Left lung (tissue), 10 donors: ENCODE results near the gene ZNF646. TPM values are rescaled to one million over a fixed set of nuclear protein-coding genes. Genes with fewer than 3 reads are reported as not detected.
"Not testable (repeated sequence)": the region's sequence is repeated elsewhere in the genome, so short reads cannot be mapped to it uniquely, and the experiment has no call there.

Experiments
- ATAC-seq: fragments of 200-7000 bp; cut with Tn5 transposase; one replicate; pipeline ENCODE4 v1.9.1; 2020; ENCODE audit warnings: moderate library complexity
- DNase-seq, 4 donors: peaks; one replicate each; pipeline ENCODE4 v3.0.0-alpha.2; 2013 to 2020
- H3K27ac ChIP-seq, 2 donors: fragments of 200-600 bp; sonication (generic) in 1 of 2; one replicate each; pipeline versions ENCODE4 v1.5.0 to v1.8.0; 2020 to 2021
- H3K27me3 ChIP-seq, 2 donors: fragments of 200-600 bp; sonication (generic) in 1 of 2; one replicate each; pipeline versions ENCODE4 v1.5.0 to v1.8.0; 2020 to 2021
- H3K36me3 ChIP-seq, 2 donors: fragments of 200-600 bp; sonication (generic) in 1 of 2; one replicate each; pipeline versions ENCODE4 v1.5.0 to v1.8.0; 2020 to 2021
- H3K4me1 ChIP-seq, 2 donors: fragments of 200-600 bp; one replicate each; pipeline ENCODE4 v1.8.0; 2021
- H3K4me3 ChIP-seq, 2 donors: fragments of 200-600 bp; sonication (generic) in 1 of 2; one replicate each; pipeline versions ENCODE4 v1.5.0 to v1.8.0; 2020 to 2021; ENCODE audit warnings: mild to moderate bottlenecking in 1 of 2
- H3K9me3 ChIP-seq, 2 donors: fragments of 200-600 bp; sonication (generic) in 1 of 2; one replicate each; pipeline versions ENCODE4 v1.5.0 to v1.8.0; 2020 to 2021
- CTCF ChIP-seq, 2 donors: fragments of 200-600 bp; sonication (generic) in 1 of 2; IDR thresholded peaks; one replicate each; pipeline versions ENCODE4 v1.5.0 to v1.8.0; 2021; ENCODE audit warnings: antibody characterized with exemption in 2 of 2
- intact Hi-C, 2 donors: fragments of 100-400 bp; cut with DNase I; formaldehyde crosslinking; loops; one replicate each; pipeline versions ENCODE4 v1.11.2 to v1.14.2; 2022
- polyA plus RNA-seq, 6 donors: library from polyadenylated mRNA; unstranded; fragments of 120-200 nt; gene quantifications; one replicate each; pipeline ENCODE4 v1.2.1, GENCODE V29; 2013; ENCODE audit not compliant: insufficient read length in 6 of 6
- total RNA-seq, 2 donors: library from RNA; stranded (reverse); fragmentation: NEBNext Ultra II Directional; extraction: Animal tissue kit (Norgen Biotek cat#: 25700); gene quantifications; one replicate each; pipeline ENCODE4 v1.2.1, GENCODE V29; 2021
- donor health status: DM: no; HTN: yes; CAD: no.
- donor health status: DM: no; HTN: no; CAD: no.

Gene ZNF646
- total and polyA plus RNA-seq, 8 donors, result 11.3 to 18.1 (median 13.9) TPM

- Histone ChIP-seq H3K27me3 (no peaks in the 10 kb centered on the region), H3K36me3 (no peaks in the 10 kb centered on the region), H3K4me1 (peaks cover 0 to 11% of the 10 kb centered on the region in 2 donors), H3K4me3 (no peak overlapping the region), H3K27ac (no peak overlapping the region), H3K9me3 (no peaks in the 10 kb centered on the region)
- ATAC-seq, result no peak
- intact Hi-C loops, result no loop called here
- no peak for DNase-seq
- TF ChIP-seq CTCF (IDR thresholded peaks at IDR 0.05), result no peak
These were observed 25.8 kb downstream of the ZNF646 start for GRCh38 chr16:31099860-31100638.

GRCh38 chr16:31100876-31101641 lies 26.8 kb downstream of the ZNF646 start:
- not testable (repeated sequence) for H3K4me3 ChIP-seq

GRCh38 chr16:31105677-31106213 lies 31.5 kb downstream of the ZNF646 start:
- no peaks in the 10 kb centered on the region for H3K27me3 ChIP-seq
- peaks cover 0 to 14% of the 10 kb centered on the region in 2 donors for H3K36me3 ChIP-seq
- DNase-seq (peak in 3 of 4 donors; percentile 72 to 97 (median 87)), ATAC-seq (peak; percentile 93)
- TF ChIP-seq CTCF (IDR thresholded peaks at IDR 0.05), result peak; percentile 79 to 81
- H3K27ac ChIP-seq, result peak overlapping the region in 1 of 2 donors; percentile 62
- H3K4me3 ChIP-seq, result peak overlapping the region in 1 of 2 donors; percentile 13
- H3K4me1 ChIP-seq, result peaks cover 14 to 29% of the 10 kb centered on the region in 2 donors
- intact Hi-C loops, result no loop called here
- no peaks in the 10 kb centered on the region for H3K9me3 ChIP-seq

More at GRCh38 chr16:31100876-31101641, 26.8 kb downstream of the ZNF646 start:
- H3K9me3 ChIP-seq, ATAC-seq, H3K4me1 ChIP-seq, intact Hi-C loops, H3K27ac ChIP-seq, H3K27me3 ChIP-seq, DNase-seq, H3K36me3 ChIP-seq: not testable (repeated sequence)

- intact Hi-C loops, result no loop called here
These were observed 32.6 kb downstream of the ZNF646 start for GRCh38 chr16:31106509-31107464.

More at GRCh38 chr16:31106509-31107464, 32.6 kb downstream of the ZNF646 start:
- Histone ChIP-seq H3K27ac (no peak overlapping the region), H3K4me1 (peaks cover 14 to 34% of the 10 kb centered on the region in 2 donors), H3K9me3 (no peaks in the 10 kb centered on the region), H3K36me3 (peaks cover 0 to 24% of the 10 kb centered on the region in 2 donors), H3K27me3 (no peaks in the 10 kb centered on the region), H3K4me3 (no peak overlapping the region)
- DNase-seq (no peak), ATAC-seq (no peak)
- no peak for TF ChIP-seq CTCF (IDR thresholded peaks at IDR 0.05)
